ENCODE results near the gene TVP23A.
"Not testable (repeated sequence)": the region's sequence is repeated elsewhere in the genome, so short reads cannot be mapped to it uniquely, and the experiment has no call there.

DNA sequence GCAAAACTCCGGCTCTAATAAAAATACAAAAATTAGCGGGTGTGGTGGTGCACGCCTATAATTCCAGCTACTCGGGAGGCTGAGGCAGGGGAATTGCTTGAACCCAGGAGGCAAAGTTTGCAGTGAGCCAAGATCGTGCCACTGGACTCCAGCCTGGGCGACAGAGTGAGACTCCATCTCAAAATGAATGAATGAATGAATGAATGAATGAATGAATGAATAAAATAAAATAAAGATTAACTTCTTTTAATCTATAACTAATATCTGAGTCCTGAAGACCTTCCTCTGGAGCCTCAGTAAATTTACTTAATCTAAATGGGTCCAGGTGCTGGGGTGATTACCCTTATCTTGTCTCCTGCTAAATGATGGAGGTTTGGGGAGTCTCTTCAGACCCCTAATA lies 38.7 kb downstream of the TVP23A start:
- not testable (repeated sequence) for TF ChIP-seq POU2F2, POLR2A, TAF1 (IDR thresholded peaks at IDR 0.05; ENCODE audit: low read depth, low read length)
